Left ventricle myocardium inferior (tissue), 1 donor: ENCODE results near the gene SHISA7. TPM values are rescaled to one million over a fixed set of nuclear protein-coding genes. Genes with fewer than 3 reads are reported as not detected.

Experiments
- DNase-seq: peaks from one replicate; pipeline ENCODE4 v3.0.0-alpha.2; 2020
- H3K27ac ChIP-seq: fragments of 200-600 bp; replicated peaks from 2 replicates; pipeline ENCODE4 v1.8.0; 2021
- H3K27me3 ChIP-seq: fragments of 200-600 bp; 2 replicates; pipeline ENCODE4 v1.8.0; 2021; ENCODE audit warnings: low read depth
- H3K36me3 ChIP-seq: fragments of 200-600 bp; 2 replicates; pipeline ENCODE4 v1.8.0; 2021
- H3K4me1 ChIP-seq: fragments of 200-600 bp; 2 replicates; pipeline ENCODE4 v1.8.0; 2021
- H3K4me3 ChIP-seq: fragments of 200-600 bp; 2 replicates; pipeline ENCODE4 v1.8.0; 2021; ENCODE audit warnings: mild to moderate bottlenecking, moderate library complexity
- H3K9me3 ChIP-seq: fragments of 200-600 bp; replicated peaks from 2 replicates; pipeline ENCODE4 v1.8.0; 2021
- intact Hi-C: fragments of 100-400 bp; cut with micrococcal nuclease; formaldehyde crosslinking; loops from one replicate; pipeline ENCODE4 v1.11.0; 2022
- total RNA-seq: library from RNA; stranded (reverse); fragmentation: NEBNext Ultra II Directional; extraction: Animal tissue kit (Norgen Biotek cat#: 25700); gene quantifications from one replicate; pipeline ENCODE4 v1.2.1, GENCODE V29; 2021
- TF ChIP-seq, protein P1 (sequence below): fragments of 200-600 bp; IDR thresholded peaks from 2 replicates; pipeline ENCODE4 v1.8.0; 2021; ENCODE audit warnings: antibody characterized with exemption, mild to moderate bottlenecking, borderline replicate concordance
- donor health status: DM: no; HTN: yes; CAD: no; lungs with severe emphysema.

SHISA7 gene
- total RNA-seq, 1 donor from 2014 or later: not detected

GRCh38 chr19:55398200-55398925 lies 44.7 kb downstream of the SHISA7 start:
- peaks cover 27% of the 10 kb centered on the region for H3K36me3 ChIP-seq
- intact Hi-C loops: no loop called here
- no peak overlapping the region for H3K27ac ChIP-seq
- DNase-seq: no peak
- TF ChIP-seq, protein P1, sequence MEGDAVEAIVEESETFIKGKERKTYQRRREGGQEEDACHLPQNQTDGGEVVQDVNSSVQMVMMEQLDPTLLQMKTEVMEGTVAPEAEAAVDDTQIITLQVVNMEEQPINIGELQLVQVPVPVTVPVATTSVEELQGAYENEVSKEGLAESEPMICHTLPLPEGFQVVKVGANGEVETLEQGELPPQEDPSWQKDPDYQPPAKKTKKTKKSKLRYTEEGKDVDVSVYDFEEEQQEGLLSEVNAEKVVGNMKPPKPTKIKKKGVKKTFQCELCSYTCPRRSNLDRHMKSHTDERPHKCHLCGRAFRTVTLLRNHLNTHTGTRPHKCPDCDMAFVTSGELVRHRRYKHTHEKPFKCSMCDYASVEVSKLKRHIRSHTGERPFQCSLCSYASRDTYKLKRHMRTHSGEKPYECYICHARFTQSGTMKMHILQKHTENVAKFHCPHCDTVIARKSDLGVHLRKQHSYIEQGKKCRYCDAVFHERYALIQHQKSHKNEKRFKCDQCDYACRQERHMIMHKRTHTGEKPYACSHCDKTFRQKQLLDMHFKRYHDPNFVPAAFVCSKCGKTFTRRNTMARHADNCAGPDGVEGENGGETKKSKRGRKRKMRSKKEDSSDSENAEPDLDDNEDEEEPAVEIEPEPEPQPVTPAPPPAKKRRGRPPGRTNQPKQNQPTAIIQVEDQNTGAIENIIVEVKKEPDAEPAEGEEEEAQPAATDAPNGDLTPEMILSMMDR: no peak
- no peaks in the 10 kb centered on the region for H3K4me1 ChIP-seq
- no peaks in the 10 kb centered on the region for H3K27me3 ChIP-seq
- no peaks in the 10 kb centered on the region for H3K9me3 ChIP-seq
- H3K4me3 ChIP-seq: no peak overlapping the region

DNA sequence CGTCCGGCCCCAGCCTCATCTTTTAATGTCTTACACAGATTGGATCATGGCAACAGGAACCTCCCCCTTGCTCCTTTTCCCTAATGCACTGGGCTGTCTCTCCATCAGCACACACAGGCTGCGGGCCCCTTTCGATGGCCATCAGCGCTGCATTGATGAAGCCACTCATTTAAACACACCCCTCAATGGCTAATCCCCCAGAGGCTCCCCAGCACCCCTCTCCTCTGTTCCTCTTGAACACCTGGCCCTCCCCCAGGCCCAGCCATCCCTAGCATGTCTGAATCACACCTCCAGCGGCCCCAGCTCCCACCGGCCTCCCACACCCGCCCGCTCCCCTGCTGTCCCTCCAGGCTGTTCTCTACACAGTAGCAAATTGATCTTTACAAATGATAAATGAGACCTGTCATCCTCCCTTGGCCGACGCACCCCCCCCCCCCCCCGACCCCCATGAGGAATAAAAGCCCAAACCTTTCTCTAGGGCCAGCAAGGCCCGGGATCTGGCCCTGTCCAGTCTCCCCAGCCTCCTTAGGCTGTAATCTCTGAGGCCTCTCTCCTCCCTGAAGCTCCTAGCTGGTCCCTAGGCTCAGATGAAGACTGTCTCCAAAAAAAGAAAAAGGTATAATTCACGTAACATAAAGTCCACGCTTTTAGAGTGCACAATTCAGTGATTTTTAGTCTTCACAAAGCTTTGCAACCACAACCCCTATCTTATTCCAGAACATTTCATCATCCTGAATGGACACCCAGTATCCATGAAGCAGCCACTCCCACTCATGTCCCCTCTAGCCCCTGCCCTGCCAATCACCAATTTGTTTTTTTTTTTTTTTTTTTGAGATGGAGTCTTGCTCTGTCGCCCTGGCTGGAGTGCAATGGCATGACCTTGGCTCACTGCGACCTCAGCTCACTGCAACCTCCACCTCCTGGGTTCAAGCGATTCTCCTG lies 50.0 kb downstream of the SHISA7 start:
- Histone ChIP-seq H3K4me3 (no peak overlapping the region), H3K36me3 (peaks cover 39% of the 10 kb centered on the region), H3K4me1 (peaks cover 30% of the 10 kb centered on the region), H3K9me3 (no peaks in the 10 kb centered on the region), H3K27ac (no peak overlapping the region), H3K27me3 (no peaks in the 10 kb centered on the region)
- intact Hi-C loops: no loop called here
- TF ChIP-seq, protein P1: no peak
- DNase-seq: no peak

GRCh38 chr19:55391702-55392615 lies 51.1 kb downstream of the SHISA7 start:
- Histone ChIP-seq H3K9me3 (no peaks in the 10 kb centered on the region), H3K4me1 (peaks cover 41% of the 10 kb centered on the region), H3K27me3 (no peaks in the 10 kb centered on the region), H3K4me3 (no peak overlapping the region), H3K27ac (no peak overlapping the region), H3K36me3 (peaks cover 50% of the 10 kb centered on the region)
- no peak for DNase-seq
- intact Hi-C loops: no loop called here
- TF ChIP-seq, protein P1: no peak

DNA sequence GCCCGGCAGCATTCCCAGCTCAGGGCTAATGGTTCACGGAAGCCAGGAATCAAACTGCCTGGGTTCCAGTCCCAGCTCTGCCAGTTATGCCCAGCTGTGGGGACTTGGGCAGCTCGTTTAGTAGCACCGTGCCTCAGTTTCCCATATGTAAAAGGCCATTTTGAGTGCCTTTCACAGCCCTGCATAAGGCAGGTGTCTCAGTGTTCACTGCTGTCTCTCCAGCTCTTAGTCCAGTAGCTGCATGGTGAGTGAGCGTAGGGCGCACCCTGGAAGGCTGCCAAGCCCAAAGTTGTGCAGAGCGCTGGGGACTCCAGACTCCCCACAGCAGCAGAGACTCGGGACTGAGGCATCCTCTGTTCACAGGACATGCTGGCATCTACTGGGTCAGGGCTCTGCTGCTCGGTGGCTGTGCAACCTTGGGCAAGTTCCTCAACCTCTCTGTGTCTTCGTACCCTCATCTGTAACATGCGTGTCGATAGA lies 51.9 kb downstream of the SHISA7 start:
- no peak for DNase-seq
- no peak overlapping the region for H3K4me3 ChIP-seq
- TF ChIP-seq, protein P1: no peak
- H3K9me3 ChIP-seq: no peaks in the 10 kb centered on the region
- intact Hi-C loops: no loop called here
- H3K27me3 ChIP-seq: no peaks in the 10 kb centered on the region
- H3K36me3 ChIP-seq: peaks cover 50% of the 10 kb centered on the region
- H3K4me1 ChIP-seq: peaks cover 48% of the 10 kb centered on the region
- no peak overlapping the region for H3K27ac ChIP-seq

- no peaks in the 10 kb centered on the region for H3K9me3 ChIP-seq
- H3K4me3 ChIP-seq: no peak overlapping the region
- TF ChIP-seq, protein P1: no peak
- intact Hi-C loops: no loop called here
- H3K36me3 ChIP-seq: peaks cover 50% of the 10 kb centered on the region
- DNase-seq: no peak
- H3K27ac ChIP-seq: no peak overlapping the region
- peaks cover 53% of the 10 kb centered on the region for H3K4me1 ChIP-seq
- H3K27me3 ChIP-seq: no peaks in the 10 kb centered on the region
Measured at GRCh38 chr19:55390461-55390880, 52.6 kb downstream of the SHISA7 start.
